ENCODE results near the gene PRR23A.

PRR23A gene

GRCh38 chr3:139006051-139006716 is at the start of gene PRR23A:
PRR23A (minus strand) TSS chr3:139006268; CDS start chr3:139006268, 0 bp downstream.
- H3K27me3 ChIP-seq (ENCODE audit: insufficient read depth, poor library complexity, severe bottlenecking): no peaks in the 10 kb centered on the region
- no peak for DNase-seq (ENCODE audit: low spot score)
- ATAC-seq (ENCODE audit: low read depth): no peak
- no peak for TF ChIP-seq CTCF (IDR thresholded peaks at IDR 0.05; ENCODE audit: poor library complexity, severe bottlenecking)
- H3K4me3 ChIP-seq (ENCODE audit: severe bottlenecking): no peak within 1 kb of the TSS
- H3K4me1 ChIP-seq (ENCODE audit: insufficient read depth, poor library complexity, severe bottlenecking): no peaks in the 10 kb centered on the region
- no peak within 1 kb of the TSS for H3K27ac ChIP-seq (ENCODE audit: poor library complexity, severe bottlenecking)
- H3K9me3 ChIP-seq (ENCODE audit: severe bottlenecking): peaks cover 3% of the 10 kb centered on the region
- H3K36me3 ChIP-seq (ENCODE audit: low read depth): no peaks in the 10 kb centered on the region

GRCh38 chr3:139052802-139053600 is 46.9 kb upstream of the PRR23A start:
- TF ChIP-seq CTCF (IDR thresholded peaks at IDR 0.05; ENCODE audit: poor library complexity, severe bottlenecking): no peak
- no peak overlapping the region for H3K27ac ChIP-seq (ENCODE audit: poor library complexity, severe bottlenecking)
- H3K4me3 ChIP-seq (ENCODE audit: severe bottlenecking): no peak overlapping the region
- no peaks in the 10 kb centered on the region for H3K9me3 ChIP-seq (ENCODE audit: severe bottlenecking)
- DNase-seq (ENCODE audit: low spot score) (no peak), ATAC-seq (ENCODE audit: low read depth) (no peak)
- H3K4me1 ChIP-seq (ENCODE audit: insufficient read depth, poor library complexity, severe bottlenecking): no peaks in the 10 kb centered on the region
- no peaks in the 10 kb centered on the region for H3K36me3 ChIP-seq (ENCODE audit: low read depth)
- no peaks in the 10 kb centered on the region for H3K27me3 ChIP-seq (ENCODE audit: insufficient read depth, poor library complexity, severe bottlenecking)

GRCh38 chr3:139044366-139045210 is 38.5 kb upstream of the PRR23A start, which contains the start of gene PRR23C:
PRR23C (minus strand) TSS chr3:139044892; CDS start chr3:139044620, 272 bp downstream.
- H3K4me1 ChIP-seq (ENCODE audit: insufficient read depth, poor library complexity, severe bottlenecking): no peaks in the 10 kb centered on the region
- DNase-seq (ENCODE audit: low spot score) (no peak), ATAC-seq (ENCODE audit: low read depth) (no peak)

More at GRCh38 chr3:139044366-139045210, 38.5 kb upstream of the PRR23A start, which contains the start of gene PRR23C:
- Histone ChIP-seq H3K36me3 (ENCODE audit: low read depth) (no peaks in the 10 kb centered on the region), H3K27ac (ENCODE audit: poor library complexity, severe bottlenecking) (no peak within 1 kb of the TSS), H3K9me3 (ENCODE audit: severe bottlenecking) (no peaks in the 10 kb centered on the region), H3K4me3 (ENCODE audit: severe bottlenecking) (no peak within 1 kb of the TSS), H3K27me3 (ENCODE audit: insufficient read depth, poor library complexity, severe bottlenecking) (peaks cover 2% of the 10 kb centered on the region)
- no peak for TF ChIP-seq CTCF (IDR thresholded peaks at IDR 0.05; ENCODE audit: poor library complexity, severe bottlenecking)

All from RWPE2 (cell line).